Thymus (tissue), 14 donors: ENCODE data around the gene KDF1. TPM values are rescaled to one million over a fixed set of nuclear protein-coding genes. Genes with fewer than 3 reads are reported as not detected.

Experiments used
- DNase-seq, 9 donors: peaks; one replicate each; pipeline ENCODE4 v3.0.0-alpha.2; 2013; ENCODE audit warnings: low spot score in 9 of 9, low read depth in 6 of 9, missing footprints in 1 of 9
- H3K27ac ChIP-seq, 2 donors: one replicate each; pipeline ENCODE4 v1.5.1; 2013; ENCODE audit warnings: control low read depth in 1 of 2, low read depth in 1 of 2, low read length in 1 of 2, mild to moderate bottlenecking in 1 of 2, moderate library complexity in 1 of 2
- H3K27me3 ChIP-seq, 2 donors: one replicate each; pipeline ENCODE4 v1.5.1; 2013; ENCODE audit warnings: low read length in 1 of 2; ENCODE audit not compliant: control insufficient read depth in 2 of 2, insufficient read depth in 1 of 2
- H3K36me3 ChIP-seq, 2 donors: one replicate each; pipeline ENCODE4 v1.5.1; 2013; ENCODE audit warnings: low read length in 1 of 2, mild to moderate bottlenecking in 1 of 2, moderate library complexity in 1 of 2; ENCODE audit not compliant: control insufficient read depth in 2 of 2, insufficient read depth in 2 of 2
- H3K4me1 ChIP-seq, 2 donors: one replicate each; pipeline ENCODE4 v1.5.1; 2013; ENCODE audit warnings: low read length in 2 of 2; ENCODE audit not compliant: control insufficient read depth in 2 of 2, insufficient read depth in 2 of 2
- H3K4me3 ChIP-seq, 2 donors: one replicate each; pipeline ENCODE4 v1.5.1; 2013; ENCODE audit warnings: low read length in 2 of 2, control low read depth in 1 of 2, mild to moderate bottlenecking in 1 of 2
- H3K9me3 ChIP-seq, 2 donors: one replicate each; pipeline ENCODE4 v1.5.1; 2013; ENCODE audit warnings: low read length in 1 of 2, mild to moderate bottlenecking in 1 of 2; ENCODE audit not compliant: control insufficient read depth in 2 of 2, insufficient read depth in 1 of 2
- WGBS: extraction: QIAGEN DNeasy Blood & Tissue Kit; methylation state at CpG from one replicate; pipeline ENCODE4 v1.1.7; 2013; 5-methylcytosine and 5-hydroxymethylcytosine counted together
- long read RNA-seq, 10 donors: transcript quantifications; one replicate each; lab custom pipeline, GENCODE V29; 2026
- polyA plus RNA-seq: library from polyadenylated mRNA; stranded (reverse); fragments of 200-250 nt; gene quantifications from one replicate; pipeline ENCODE4 v1.2.3, GENCODE V29; 2013
- total RNA-seq: library from RNA; stranded (reverse); fragments of 120-200 nt; gene quantifications from one replicate; pipeline ENCODE4 v1.2.4, GENCODE V29; 2013
- donor health status: healthy.

KDF1 gene, protein sequence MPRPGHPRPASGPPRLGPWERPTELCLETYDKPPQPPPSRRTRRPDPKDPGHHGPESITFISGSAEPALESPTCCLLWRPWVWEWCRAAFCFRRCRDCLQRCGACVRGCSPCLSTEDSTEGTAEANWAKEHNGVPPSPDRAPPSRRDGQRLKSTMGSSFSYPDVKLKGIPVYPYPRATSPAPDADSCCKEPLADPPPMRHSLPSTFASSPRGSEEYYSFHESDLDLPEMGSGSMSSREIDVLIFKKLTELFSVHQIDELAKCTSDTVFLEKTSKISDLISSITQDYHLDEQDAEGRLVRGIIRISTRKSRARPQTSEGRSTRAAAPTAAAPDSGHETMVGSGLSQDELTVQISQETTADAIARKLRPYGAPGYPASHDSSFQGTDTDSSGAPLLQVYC
- 2.5 TPM for total RNA-seq
- 6.8 TPM for polyA plus RNA-seq
- long read RNA-seq, donor 1 = 0 reads
- long read RNA-seq, donor 2 = 0 reads
- long read RNA-seq, donor 3 = 0 reads
- long read RNA-seq, donor 4 = 0 reads
- long read RNA-seq, donor 5, partial matches to known transcripts = 0 of 3 reads
- long read RNA-seq, donor 5, other reads (novel, unspliced or antisense) = 0 of 3 reads
- long read RNA-seq, donor 6 = 0 reads
- long read RNA-seq, donor 7 = 0 reads
- long read RNA-seq, donor 8 = 0 reads
- long read RNA-seq, donor 9 = 0 reads
- long read RNA-seq, donor 10, partial matches to known transcripts = 0 of 1 reads
- long read RNA-seq, donor 10, other reads (novel, unspliced or antisense) = 0 of 1 reads

DNA sequence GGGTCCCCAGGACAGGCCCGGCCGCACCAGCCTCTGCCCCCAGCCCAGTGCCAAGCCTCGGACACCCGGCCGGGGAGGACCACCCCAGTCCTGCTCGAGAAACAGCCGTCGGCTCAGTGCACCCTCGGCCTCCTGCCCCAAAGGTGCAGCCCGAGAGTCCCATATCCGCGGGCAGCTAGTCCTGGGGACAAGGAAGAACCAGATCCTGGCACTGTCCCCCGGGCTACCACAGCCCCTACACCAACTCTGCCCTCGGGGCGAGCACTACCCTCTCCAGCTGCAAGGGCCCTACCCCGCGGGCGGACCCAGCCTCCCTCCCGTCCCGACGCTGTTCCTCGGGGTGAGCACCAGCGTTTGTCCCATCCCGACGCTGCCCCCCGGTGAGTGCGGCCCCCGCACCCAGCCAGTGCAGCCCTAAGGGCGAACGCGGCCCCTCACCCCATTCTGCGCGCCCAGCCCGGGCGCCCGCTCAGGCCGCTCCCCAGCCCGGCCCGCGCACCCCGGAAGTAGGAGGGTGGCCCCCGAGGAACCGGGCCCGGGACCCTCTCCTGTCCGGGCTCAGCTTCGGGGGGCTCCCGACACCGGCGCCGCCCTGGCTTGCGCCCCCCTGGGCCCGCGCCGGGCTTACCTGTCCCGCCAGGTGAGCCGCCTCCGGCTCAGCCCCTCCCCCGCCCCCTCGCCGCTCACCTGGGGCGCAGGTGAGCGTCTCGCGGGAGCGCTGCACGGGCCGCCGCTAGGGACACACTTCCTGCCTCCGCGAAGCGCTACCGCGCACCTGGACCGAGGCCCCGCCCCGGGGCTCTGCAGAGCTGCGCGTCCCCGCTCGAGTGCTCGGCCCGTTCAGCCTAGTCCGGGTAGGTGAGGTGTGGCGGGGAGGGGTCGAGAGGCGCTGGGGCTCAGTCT, at the start of gene KDF1:
Gene KDF1 (minus strand): TSS at position 747 of the 903 bp plus-strand sequence. CDS start 8,088 bp downstream, outside the sequence.
- peaks cover 7 to 8% of the 10 kb centered on the region in 2 donors for H3K4me1 ChIP-seq
- H3K36me3 ChIP-seq = no peaks in the 10 kb centered on the region
- DNase-seq = peak in 6 of 9 donors; percentile 9 to 51 (median 22)
- peak within 1 kb of the TSS; percentile 35 to 50 for H3K4me3 ChIP-seq
- H3K27ac ChIP-seq = no peak within 1 kb of the TSS
- peaks cover 33 to 64% of the 10 kb centered on the region in 2 donors for H3K27me3 ChIP-seq
- H3K9me3 ChIP-seq = peaks cover 0 to 10% of the 10 kb centered on the region in 2 donors
- 2% methylated on average over 86 of the region's 86 CpGs for WGBS

GRCh38 chr1:27009601-27010197, 49.4 kb upstream of the KDF1 start:
- H3K4me3 ChIP-seq = no peak overlapping the region
- DNase-seq = no peak
- peaks cover 2 to 4% of the 10 kb centered on the region in 2 donors for H3K9me3 ChIP-seq
- H3K36me3 ChIP-seq = no peaks in the 10 kb centered on the region
- no peak overlapping the region for H3K27ac ChIP-seq
- peaks cover 0 to 28% of the 10 kb centered on the region in 2 donors for H3K4me1 ChIP-seq
- peaks cover 24 to 53% of the 10 kb centered on the region in 2 donors for H3K27me3 ChIP-seq
- WGBS = 92% methylated on average over 6 of the region's 6 CpGs

DNA sequence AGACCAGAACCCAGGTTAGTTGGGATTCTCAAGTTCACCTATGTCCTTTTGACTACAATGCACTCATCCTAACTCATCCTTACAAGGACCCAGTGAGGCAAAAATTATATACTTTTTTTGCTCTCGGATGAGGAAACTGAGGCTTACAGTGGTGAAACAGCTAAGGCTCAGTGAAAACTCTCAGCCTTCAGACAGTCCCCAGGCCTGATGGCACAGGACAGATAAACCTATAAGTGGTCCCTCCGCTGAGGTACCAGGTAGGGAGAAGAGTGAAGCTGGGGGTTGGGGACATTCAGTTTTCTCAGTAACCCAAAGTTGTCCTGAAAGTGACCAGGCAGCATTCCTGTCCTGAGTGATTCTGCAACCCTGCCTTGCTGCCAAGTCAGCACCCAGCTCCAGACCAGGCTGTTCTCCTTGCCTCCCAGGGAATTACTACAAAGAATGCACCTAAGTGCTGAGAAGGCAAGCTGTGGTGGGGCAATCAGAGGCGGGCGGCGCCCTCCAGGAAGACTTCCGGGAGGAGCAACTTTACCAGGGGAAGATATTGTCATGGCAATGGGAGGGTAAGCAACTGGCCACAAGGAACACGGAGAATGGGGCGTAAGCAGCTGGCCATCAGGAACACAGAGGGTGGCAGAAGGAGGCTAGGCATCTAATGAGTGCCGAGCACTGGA, 47.8 kb upstream of the KDF1 start:
- H3K27ac ChIP-seq = no peak overlapping the region
- H3K9me3 ChIP-seq = peaks cover 2 to 4% of the 10 kb centered on the region in 2 donors
- peaks cover 0 to 33% of the 10 kb centered on the region in 2 donors for H3K4me1 ChIP-seq
- no peak for DNase-seq
- no peaks in the 10 kb centered on the region for H3K36me3 ChIP-seq
- no peak overlapping the region for H3K4me3 ChIP-seq
- H3K27me3 ChIP-seq = peaks cover 22 to 38% of the 10 kb centered on the region in 2 donors
- WGBS = 94% methylated on average over 9 of the region's 9 CpGs

GRCh38 chr1:27006683-27007082, 46.4 kb upstream of the KDF1 start:
- Histone ChIP-seq H3K36me3 (no peaks in the 10 kb centered on the region), H3K4me3 (no peak overlapping the region), H3K27me3 (peaks cover 10 to 25% of the 10 kb centered on the region in 2 donors), H3K27ac (no peak overlapping the region), H3K9me3 (peaks cover 0 to 2% of the 10 kb centered on the region in 2 donors), H3K4me1 (peaks cover 0 to 31% of the 10 kb centered on the region in 2 donors)
- DNase-seq = no peak
- 92% methylated on average over 13 of the region's 13 CpGs for WGBS

DNA sequence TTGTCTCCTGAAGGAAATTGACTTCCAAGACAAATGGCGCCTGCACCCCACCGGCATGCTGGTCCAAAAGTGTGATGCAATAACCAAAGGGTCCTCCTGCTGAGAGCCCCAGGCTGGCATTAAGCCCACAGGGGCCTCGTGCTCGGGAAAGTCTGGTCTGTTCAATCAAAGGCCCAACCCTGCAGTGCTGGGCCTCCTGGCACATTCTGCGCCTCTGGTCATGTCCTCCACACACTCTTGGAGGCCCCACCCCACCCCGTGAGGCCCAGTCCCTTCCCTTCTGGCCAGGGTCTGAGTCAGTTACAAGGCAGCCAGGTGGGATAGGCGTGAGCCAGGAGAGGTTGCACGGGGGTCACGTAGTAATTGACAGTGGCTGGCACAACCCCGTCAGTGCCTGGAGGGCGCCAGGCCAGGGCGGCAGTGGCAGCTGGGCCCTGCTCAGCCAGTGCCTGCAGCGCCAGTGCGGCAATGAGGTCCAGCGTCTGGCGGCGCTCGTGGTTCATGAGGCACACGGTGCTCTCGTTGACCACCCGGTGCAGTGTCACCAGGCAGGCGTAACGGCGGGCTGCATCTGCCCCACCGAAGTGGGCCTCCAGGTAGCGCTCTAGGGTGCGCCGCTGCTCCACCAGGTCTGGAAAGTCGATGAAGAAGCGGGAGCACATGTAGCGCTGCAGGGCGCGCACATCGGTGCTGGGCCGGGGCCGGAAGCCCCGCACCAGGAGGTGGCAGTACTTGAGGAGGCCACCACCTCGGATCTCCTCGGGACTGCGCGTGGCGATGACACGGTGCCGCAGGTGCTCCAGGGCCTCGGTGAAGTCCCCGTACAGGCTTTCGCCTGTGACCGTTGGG, 45.6 kb upstream of the KDF1 start:
- WGBS = 97% methylated on average over 48 of the region's 48 CpGs
- no peak for DNase-seq
- H3K27me3 ChIP-seq = peaks cover 3 to 18% of the 10 kb centered on the region in 2 donors
- H3K9me3 ChIP-seq = no peaks in the 10 kb centered on the region
- no peak overlapping the region for H3K27ac ChIP-seq
- H3K36me3 ChIP-seq = no peaks in the 10 kb centered on the region
- no peak overlapping the region for H3K4me3 ChIP-seq
- peaks cover 0 to 34% of the 10 kb centered on the region in 2 donors for H3K4me1 ChIP-seq

GRCh38 chr1:27005166-27005530, 44.9 kb upstream of the KDF1 start:
- DNase-seq = no peak
- Histone ChIP-seq H3K9me3 (no peaks in the 10 kb centered on the region), H3K36me3 (no peaks in the 10 kb centered on the region), H3K4me3 (no peak overlapping the region), H3K4me1 (peaks cover 0 to 30% of the 10 kb centered on the region in 2 donors), H3K27me3 (peaks cover 3 to 11% of the 10 kb centered on the region in 2 donors), H3K27ac (no peak overlapping the region)
- WGBS = 97% methylated on average over 3 of the region's 3 CpGs

GRCh38 chr1:27004471-27005165, 44.4 kb upstream of the KDF1 start:
- no peak overlapping the region for H3K4me3 ChIP-seq
- H3K27ac ChIP-seq = no peak overlapping the region
- no peaks in the 10 kb centered on the region for H3K36me3 ChIP-seq
- 94% methylated on average over 10 of the region's 10 CpGs for WGBS
- DNase-seq = no peak
- H3K27me3 ChIP-seq = peaks cover under 1 to 6% of the 10 kb centered on the region in 2 donors
- peaks cover 0 to 30% of the 10 kb centered on the region in 2 donors for H3K4me1 ChIP-seq
- H3K9me3 ChIP-seq = no peaks in the 10 kb centered on the region
